Kidney epithelial cell (primary cell): ENCODE measurements around the gene PIK3CB. TPM values are rescaled to one million over a fixed set of nuclear protein-coding genes. Genes with fewer than 3 reads are reported as not detected.

ENCODE experiments used
- DNase-seq: peaks from one replicate; pipeline ENCODE4 v3.0.0-alpha.2; 2010; ENCODE audit warnings: low read depth
- H3K27me3 ChIP-seq: 2 replicates; pipeline ENCODE4 v1.6.0; 2011; ENCODE audit warnings: low read length; ENCODE audit not compliant: control insufficient read depth, insufficient read depth
- H3K36me3 ChIP-seq: 2 replicates; pipeline ENCODE4 v1.5.1; 2011; ENCODE audit warnings: low read length; ENCODE audit not compliant: control insufficient read depth, insufficient read depth
- H3K4me3 ChIP-seq: 2 replicates; pipeline ENCODE4 v1.5.1; 2011; ENCODE audit warnings: low read depth, mild to moderate bottlenecking, control low read depth, low read length
- total RNA-seq: library from RNA; depleted of rRNA; stranded (reverse); fragments of >200 nt; gene quantifications from 2 replicates; pipeline ENCODE4 v1.2.3, GENCODE V29; 2015
- TF ChIP-seq, protein P1 (sequence below): IDR thresholded peaks from 2 replicates; pipeline ENCODE4 v1.5.1; 2011; ENCODE audit warnings: mild to moderate bottlenecking, moderate library complexity, low read length, control low read depth, inconsistent platforms; ENCODE audit not compliant: insufficient read depth, poor library complexity, severe bottlenecking

Gene PIK3CB
- total RNA-seq, 1 donor from 2014 or later = 14.5 TPM

DNA sequence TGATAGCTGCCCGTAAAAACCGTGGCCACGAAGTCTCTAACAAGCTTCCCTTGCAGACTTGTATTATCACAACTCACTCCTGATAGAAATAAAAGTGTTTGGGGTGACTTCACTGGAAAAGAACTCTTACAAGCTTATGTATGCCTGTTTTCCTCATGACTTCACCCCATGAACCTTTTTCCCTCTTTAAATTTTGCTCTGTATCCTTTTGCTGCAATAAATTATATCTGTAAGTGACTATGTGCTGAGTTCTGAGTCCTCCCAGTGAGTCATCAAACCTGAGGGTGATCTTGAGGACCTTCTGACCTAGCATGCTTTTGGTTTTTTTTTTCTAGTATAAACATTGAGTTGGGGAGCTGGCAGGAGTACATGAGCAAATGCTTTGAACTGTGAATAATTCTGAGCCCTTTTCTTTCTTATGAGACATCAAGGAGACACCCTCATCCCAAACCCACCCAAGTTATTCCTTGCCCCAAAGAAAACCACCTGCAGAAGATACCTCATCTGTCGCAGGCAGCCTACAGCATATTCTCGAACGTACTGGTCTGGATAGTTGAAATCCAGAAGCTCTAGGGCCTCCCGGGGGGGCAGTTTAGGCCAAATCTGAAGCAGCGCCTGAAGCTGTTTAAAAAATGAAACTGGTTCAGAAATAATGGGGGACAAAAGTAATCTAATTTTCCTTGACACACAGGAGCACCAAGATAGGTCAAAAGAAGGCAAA lies 140.3 kb downstream of the PIK3CB start:
- no peak overlapping the region for H3K4me3 ChIP-seq
- TF ChIP-seq, protein P1, sequence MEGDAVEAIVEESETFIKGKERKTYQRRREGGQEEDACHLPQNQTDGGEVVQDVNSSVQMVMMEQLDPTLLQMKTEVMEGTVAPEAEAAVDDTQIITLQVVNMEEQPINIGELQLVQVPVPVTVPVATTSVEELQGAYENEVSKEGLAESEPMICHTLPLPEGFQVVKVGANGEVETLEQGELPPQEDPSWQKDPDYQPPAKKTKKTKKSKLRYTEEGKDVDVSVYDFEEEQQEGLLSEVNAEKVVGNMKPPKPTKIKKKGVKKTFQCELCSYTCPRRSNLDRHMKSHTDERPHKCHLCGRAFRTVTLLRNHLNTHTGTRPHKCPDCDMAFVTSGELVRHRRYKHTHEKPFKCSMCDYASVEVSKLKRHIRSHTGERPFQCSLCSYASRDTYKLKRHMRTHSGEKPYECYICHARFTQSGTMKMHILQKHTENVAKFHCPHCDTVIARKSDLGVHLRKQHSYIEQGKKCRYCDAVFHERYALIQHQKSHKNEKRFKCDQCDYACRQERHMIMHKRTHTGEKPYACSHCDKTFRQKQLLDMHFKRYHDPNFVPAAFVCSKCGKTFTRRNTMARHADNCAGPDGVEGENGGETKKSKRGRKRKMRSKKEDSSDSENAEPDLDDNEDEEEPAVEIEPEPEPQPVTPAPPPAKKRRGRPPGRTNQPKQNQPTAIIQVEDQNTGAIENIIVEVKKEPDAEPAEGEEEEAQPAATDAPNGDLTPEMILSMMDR = no peak
- no peaks in the 10 kb centered on the region for H3K27me3 ChIP-seq
- peak; percentile 95 for DNase-seq
- no peaks in the 10 kb centered on the region for H3K36me3 ChIP-seq

DNA sequence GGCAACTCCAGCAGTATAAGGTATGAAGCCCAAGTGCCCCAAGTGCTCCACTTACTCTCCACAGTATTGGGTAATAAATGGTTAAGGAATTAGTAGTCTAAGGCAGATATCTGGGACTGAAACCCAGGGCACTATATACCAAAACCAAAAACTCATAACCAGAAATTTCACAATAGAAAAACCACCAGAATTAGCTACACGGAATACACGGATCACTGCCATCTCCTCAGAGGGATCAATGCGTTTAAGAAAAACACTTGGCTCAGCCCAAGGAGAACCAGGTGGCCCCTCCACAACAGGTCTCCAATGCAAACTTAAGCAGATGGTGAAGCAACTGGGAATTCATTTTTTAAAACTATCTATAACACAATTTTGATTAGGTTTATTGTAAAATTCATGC lies 142.6 kb downstream of the PIK3CB start:
- DNase-seq = no peak
- Histone ChIP-seq H3K36me3 (peaks cover 2% of the 10 kb centered on the region), H3K4me3 (no peak overlapping the region), H3K27me3 (no peaks in the 10 kb centered on the region)
- TF ChIP-seq, protein P1 = no peak

DNA sequence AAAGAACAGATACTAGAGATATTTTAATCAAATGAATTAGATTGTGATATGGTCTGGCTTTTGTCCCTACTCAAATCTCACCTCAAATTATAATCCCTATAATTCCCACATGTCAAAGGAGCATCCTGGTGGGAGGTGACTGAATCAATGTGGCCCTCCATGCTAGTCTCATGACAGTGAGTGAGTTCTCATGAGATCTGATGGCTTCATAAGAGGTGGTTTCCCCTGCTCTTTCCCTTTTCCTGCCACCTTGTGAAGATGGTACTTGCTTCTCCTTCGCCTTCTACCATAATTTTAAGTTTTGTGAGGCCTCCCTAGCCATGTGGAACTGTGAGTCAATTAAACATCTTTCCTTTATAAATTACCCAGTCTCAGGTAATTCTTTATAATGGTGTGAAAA lies 143.4 kb downstream of the PIK3CB start:
- H3K27me3 ChIP-seq = no peaks in the 10 kb centered on the region
- H3K4me3 ChIP-seq = no peak overlapping the region
- DNase-seq = no peak
- H3K36me3 ChIP-seq = peaks cover 2% of the 10 kb centered on the region
- TF ChIP-seq, protein P1 = no peak

DNA sequence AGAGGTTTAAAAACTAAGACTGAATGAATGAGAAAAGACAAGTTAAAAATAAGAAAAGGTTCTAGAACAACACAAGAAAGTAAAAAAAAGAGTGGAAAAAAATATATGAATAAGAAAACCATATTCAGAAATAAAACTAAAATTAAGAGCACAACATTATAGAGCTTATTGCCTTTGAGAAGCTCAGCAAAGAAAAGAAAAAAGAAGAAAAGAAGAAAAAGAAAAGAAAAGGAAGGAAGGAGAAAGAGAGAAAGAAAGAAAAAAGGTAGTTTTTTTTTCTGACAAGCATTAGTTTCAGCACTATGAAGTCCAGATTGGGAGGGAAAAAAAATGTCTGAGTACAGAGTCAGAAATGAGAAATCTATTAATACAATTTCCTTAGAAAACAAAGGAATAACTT lies 144.7 kb downstream of the PIK3CB start:
- no peak for DNase-seq
- TF ChIP-seq, protein P1 = no peak
- Histone ChIP-seq H3K27me3 (no peaks in the 10 kb centered on the region), H3K4me3 (no peak overlapping the region), H3K36me3 (peaks cover 2% of the 10 kb centered on the region)

DNA sequence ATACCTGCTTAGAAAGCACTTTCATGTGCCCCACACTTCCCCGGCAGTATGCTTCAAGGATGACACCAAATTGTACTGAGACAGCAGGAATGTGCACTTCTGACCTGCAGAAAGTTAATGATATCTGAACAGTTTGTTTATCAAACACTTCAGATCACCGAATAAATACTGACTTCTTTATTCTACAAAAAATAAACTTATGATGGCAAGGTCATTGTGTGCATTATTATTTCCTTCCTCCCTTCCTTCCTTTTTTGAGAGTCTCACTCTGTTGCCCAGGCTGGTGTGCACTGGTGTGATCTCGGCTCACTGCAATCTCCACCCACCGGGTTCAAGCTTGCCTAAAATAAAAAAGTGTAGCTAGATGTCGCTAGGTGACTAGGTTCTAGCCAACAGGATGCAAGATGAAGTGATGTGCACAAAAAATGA lies 145.8 kb downstream of the PIK3CB start:
- Histone ChIP-seq H3K36me3 (peaks cover 2% of the 10 kb centered on the region), H3K4me3 (no peak overlapping the region), H3K27me3 (no peaks in the 10 kb centered on the region)
- DNase-seq = no peak
- TF ChIP-seq, protein P1 = no peak

DNA sequence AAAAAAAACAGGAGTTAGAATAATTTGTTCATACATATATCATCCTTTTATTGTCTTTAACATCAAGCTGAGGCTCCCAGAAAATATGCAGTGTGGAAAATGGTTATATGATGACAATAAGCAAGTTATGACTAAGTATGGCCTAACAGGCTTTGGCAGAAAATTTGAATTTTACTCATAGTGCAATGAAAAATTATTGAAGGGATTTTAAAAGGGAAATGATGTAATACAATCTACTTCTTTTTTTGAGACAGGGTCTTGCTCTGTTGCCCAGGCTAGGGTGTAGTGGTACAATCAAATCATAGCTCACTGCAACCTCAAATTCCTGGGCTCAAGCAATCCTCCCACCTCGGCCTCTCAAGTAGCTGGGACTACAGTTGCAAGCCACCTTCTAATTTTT lies 147.5 kb downstream of the PIK3CB start:
- no peak for DNase-seq
- H3K36me3 ChIP-seq = peaks cover 2% of the 10 kb centered on the region
- TF ChIP-seq, protein P1 = no peak
- no peaks in the 10 kb centered on the region for H3K27me3 ChIP-seq
- no peak overlapping the region for H3K4me3 ChIP-seq
